Left ventricle myocardium inferior (tissue), 1 donor: Measurements from ENCODE around the gene F2R. TPM values are rescaled to one million over a fixed set of nuclear protein-coding genes. Genes with fewer than 3 reads are reported as not detected.

Experiments
- DNase-seq: peaks from one replicate; pipeline ENCODE4 v3.0.0-alpha.2; 2020
- H3K27ac ChIP-seq: fragments of 200-600 bp; replicated peaks from 2 replicates; pipeline ENCODE4 v1.8.0; 2021
- H3K27me3 ChIP-seq: fragments of 200-600 bp; 2 replicates; pipeline ENCODE4 v1.8.0; 2021; ENCODE audit warnings: low read depth
- H3K36me3 ChIP-seq: fragments of 200-600 bp; 2 replicates; pipeline ENCODE4 v1.8.0; 2021
- H3K4me1 ChIP-seq: fragments of 200-600 bp; 2 replicates; pipeline ENCODE4 v1.8.0; 2021
- H3K4me3 ChIP-seq: fragments of 200-600 bp; 2 replicates; pipeline ENCODE4 v1.8.0; 2021; ENCODE audit warnings: mild to moderate bottlenecking, moderate library complexity
- H3K9me3 ChIP-seq: fragments of 200-600 bp; replicated peaks from 2 replicates; pipeline ENCODE4 v1.8.0; 2021
- intact Hi-C: fragments of 100-400 bp; cut with micrococcal nuclease; formaldehyde crosslinking; loops from one replicate; pipeline ENCODE4 v1.11.0; 2022
- total RNA-seq: library from RNA; stranded (reverse); fragmentation: NEBNext Ultra II Directional; extraction: Animal tissue kit (Norgen Biotek cat#: 25700); gene quantifications from one replicate; pipeline ENCODE4 v1.2.1, GENCODE V29; 2021
- TF ChIP-seq, protein P1 (sequence below): fragments of 200-600 bp; IDR thresholded peaks from 2 replicates; pipeline ENCODE4 v1.8.0; 2021; ENCODE audit warnings: antibody characterized with exemption, mild to moderate bottlenecking, borderline replicate concordance
- donor health status: DM: no; HTN: yes; CAD: no; lungs with severe emphysema.

F2R gene
- total RNA-seq, 1 donor from 2014 or later: 9.4 TPM

DNA sequence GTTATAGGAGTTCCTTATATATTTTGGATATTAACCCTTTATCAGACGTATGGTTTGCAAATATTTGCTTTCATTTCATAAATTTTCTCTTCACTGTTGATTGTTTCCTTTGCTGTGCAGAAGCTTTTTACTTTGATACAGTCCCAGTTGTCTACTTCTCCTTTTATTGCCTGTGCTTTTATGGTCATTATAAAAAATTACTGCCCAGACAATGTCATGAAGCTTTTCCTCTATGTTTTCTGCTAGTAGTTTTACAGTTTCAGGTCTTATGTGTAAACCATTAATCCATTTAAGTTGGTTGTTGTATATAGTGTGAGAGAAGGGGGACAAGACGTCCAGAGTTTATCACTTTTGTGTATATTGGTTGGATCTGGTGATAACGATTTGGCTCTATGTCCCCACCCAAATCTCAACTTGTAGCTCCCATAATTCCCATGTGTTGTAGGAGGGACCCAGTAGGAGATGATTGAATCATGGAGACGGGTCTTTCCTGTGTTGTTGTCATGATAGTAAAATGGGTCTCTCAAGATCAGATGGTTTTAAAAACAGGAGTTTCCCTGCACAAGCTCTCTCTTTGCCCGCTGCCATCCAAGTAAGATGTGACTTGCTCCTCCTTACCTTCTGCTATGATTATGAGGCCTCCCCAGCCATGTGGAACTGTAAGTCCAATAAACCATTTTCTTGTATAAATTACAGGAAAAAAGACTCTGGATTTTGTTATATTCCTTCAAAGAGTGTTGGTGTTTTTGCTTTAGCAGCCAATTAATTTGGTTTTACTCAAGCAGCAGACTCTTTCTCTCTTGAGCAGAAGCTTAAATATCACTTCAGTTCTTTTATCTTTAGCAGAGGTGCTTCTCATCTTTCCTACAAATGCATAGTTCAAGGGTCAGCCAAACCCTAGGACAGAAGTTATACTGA is 13.7 kb downstream of the F2R start:
- Histone ChIP-seq H3K36me3 (peaks cover 38% of the 10 kb centered on the region), H3K4me3 (no peak overlapping the region), H3K27me3 (no peaks in the 10 kb centered on the region), H3K9me3 (peaks cover 50% of the 10 kb centered on the region), H3K4me1 (no peaks in the 10 kb centered on the region), H3K27ac (no peak overlapping the region)
- DNase-seq: no peak
- intact Hi-C loops: no loop called here
- TF ChIP-seq, protein P1, sequence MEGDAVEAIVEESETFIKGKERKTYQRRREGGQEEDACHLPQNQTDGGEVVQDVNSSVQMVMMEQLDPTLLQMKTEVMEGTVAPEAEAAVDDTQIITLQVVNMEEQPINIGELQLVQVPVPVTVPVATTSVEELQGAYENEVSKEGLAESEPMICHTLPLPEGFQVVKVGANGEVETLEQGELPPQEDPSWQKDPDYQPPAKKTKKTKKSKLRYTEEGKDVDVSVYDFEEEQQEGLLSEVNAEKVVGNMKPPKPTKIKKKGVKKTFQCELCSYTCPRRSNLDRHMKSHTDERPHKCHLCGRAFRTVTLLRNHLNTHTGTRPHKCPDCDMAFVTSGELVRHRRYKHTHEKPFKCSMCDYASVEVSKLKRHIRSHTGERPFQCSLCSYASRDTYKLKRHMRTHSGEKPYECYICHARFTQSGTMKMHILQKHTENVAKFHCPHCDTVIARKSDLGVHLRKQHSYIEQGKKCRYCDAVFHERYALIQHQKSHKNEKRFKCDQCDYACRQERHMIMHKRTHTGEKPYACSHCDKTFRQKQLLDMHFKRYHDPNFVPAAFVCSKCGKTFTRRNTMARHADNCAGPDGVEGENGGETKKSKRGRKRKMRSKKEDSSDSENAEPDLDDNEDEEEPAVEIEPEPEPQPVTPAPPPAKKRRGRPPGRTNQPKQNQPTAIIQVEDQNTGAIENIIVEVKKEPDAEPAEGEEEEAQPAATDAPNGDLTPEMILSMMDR: no peak

DNA sequence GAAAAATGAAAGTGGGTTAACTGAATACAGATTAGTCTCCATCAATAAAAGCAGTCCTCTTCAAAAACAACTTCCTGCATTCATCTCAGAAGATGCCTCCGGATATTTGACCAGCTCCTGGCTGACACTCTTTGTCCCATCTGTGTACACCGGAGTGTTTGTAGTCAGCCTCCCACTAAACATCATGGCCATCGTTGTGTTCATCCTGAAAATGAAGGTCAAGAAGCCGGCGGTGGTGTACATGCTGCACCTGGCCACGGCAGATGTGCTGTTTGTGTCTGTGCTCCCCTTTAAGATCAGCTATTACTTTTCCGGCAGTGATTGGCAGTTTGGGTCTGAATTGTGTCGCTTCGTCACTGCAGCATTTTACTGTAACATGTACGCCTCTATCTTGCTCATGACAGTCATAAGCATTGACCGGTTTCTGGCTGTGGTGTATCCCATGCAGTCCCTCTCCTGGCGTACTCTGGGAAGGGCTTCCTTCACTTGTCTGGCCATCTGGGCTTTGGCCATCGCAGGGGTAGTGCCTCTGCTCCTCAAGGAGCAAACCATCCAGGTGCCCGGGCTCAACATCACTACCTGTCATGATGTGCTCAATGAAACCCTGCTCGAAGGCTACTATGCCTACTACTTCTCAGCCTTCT is 16.6 kb downstream of the F2R start:
- H3K36me3 ChIP-seq: peaks cover 32% of the 10 kb centered on the region
- H3K27ac ChIP-seq: no peak overlapping the region
- TF ChIP-seq, protein P1: no peak
- no peaks in the 10 kb centered on the region for H3K27me3 ChIP-seq
- no peak for DNase-seq
- H3K9me3 ChIP-seq: peaks cover 32% of the 10 kb centered on the region
- H3K4me1 ChIP-seq: peaks cover 5% of the 10 kb centered on the region
- intact Hi-C loops: no loop called here
- H3K4me3 ChIP-seq: no peak overlapping the region

DNA sequence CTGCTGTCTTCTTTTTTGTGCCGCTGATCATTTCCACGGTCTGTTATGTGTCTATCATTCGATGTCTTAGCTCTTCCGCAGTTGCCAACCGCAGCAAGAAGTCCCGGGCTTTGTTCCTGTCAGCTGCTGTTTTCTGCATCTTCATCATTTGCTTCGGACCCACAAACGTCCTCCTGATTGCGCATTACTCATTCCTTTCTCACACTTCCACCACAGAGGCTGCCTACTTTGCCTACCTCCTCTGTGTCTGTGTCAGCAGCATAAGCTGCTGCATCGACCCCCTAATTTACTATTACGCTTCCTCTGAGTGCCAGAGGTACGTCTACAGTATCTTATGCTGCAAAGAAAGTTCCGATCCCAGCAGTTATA is 17.1 kb downstream of the F2R start:
- intact Hi-C loops: no loop called here
- peaks cover 29% of the 10 kb centered on the region for H3K36me3 ChIP-seq
- H3K4me1 ChIP-seq: peaks cover 5% of the 10 kb centered on the region
- H3K9me3 ChIP-seq: peaks cover 28% of the 10 kb centered on the region
- H3K27me3 ChIP-seq: no peaks in the 10 kb centered on the region
- H3K4me3 ChIP-seq: no peak overlapping the region
- no peak overlapping the region for H3K27ac ChIP-seq
- no peak for DNase-seq
- TF ChIP-seq, protein P1: no peak

DNA sequence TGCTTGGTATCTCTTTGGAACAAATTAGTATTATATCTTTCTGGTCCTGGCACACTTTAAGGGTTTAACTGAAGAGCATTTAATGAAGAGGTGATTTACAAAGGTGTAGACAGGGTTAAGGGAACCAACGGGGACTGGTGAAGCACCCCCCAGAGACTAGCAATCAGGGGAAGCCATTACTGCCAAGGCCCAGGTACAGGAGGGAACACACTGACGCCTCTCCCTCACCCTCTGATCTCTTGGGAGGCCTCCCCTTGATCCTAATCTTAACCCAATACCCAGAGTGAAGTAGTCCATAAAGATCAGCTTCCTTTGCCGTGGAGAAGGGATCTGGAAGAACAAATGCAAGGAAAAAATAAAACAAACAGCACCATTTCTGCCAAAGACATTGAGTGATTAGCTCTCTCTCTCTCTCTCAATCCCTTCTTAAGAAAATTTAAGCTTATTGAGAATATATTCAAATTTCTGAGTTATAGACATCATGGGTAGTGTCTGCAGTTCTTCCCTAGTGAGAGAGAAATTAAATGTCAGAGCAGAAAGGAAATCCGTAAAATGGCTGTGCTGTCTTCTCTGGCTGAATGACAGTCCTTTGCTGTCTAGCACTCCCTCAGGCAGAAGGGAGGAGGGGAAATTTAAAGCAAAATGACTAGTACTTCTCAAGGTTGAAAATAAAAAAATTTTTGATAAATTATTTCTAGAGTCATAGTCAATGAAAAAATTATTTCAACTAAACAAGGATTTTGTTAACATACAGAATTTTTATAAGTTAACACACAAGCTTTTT is 20.0 kb downstream of the F2R start:
- TF ChIP-seq, protein P1: no peak
- no peak for DNase-seq
- Histone ChIP-seq H3K27ac (peak overlapping the region; percentile 58), H3K4me1 (peaks cover 18% of the 10 kb centered on the region), H3K36me3 (peaks cover 16% of the 10 kb centered on the region), H3K4me3 (no peak overlapping the region), H3K27me3 (no peaks in the 10 kb centered on the region), H3K9me3 (no peaks in the 10 kb centered on the region)
- intact Hi-C loops: no loop called here
